Mucosa of stomach (tissue), 1 donor: ENCODE measurements around the gene IQCF6.

Experiments used
- H3K27me3 ChIP-seq: one replicate; pipeline ENCODE4 v1.7.0; 2013; ENCODE audit warnings: mild to moderate bottlenecking, low read length; ENCODE audit not compliant: control insufficient read depth, insufficient read depth
- H3K36me3 ChIP-seq: one replicate; pipeline ENCODE4 v1.7.0; 2013; ENCODE audit warnings: low read length; ENCODE audit not compliant: control insufficient read depth, insufficient read depth
- H3K4me1 ChIP-seq: one replicate; pipeline ENCODE4 v1.7.0; 2013; ENCODE audit warnings: mild to moderate bottlenecking, low read length; ENCODE audit not compliant: control insufficient read depth, insufficient read depth
- H3K4me3 ChIP-seq: one replicate; pipeline ENCODE4 v1.7.0; 2013; ENCODE audit warnings: low read length
- H3K9ac ChIP-seq: one replicate; pipeline ENCODE4 v1.7.0; 2013; ENCODE audit warnings: mild to moderate bottlenecking, low read length, moderate library complexity
- H3K9me3 ChIP-seq: one replicate; pipeline ENCODE4 v1.7.0; 2013; ENCODE audit warnings: mild to moderate bottlenecking, low read length, moderate library complexity; ENCODE audit not compliant: control insufficient read depth
- donor health status: Pancreatic carcinoma.

IQCF6 gene

GRCh38 chr3:51779137-51779536, at the start of gene IQCF6:
Gene IQCF6 (minus strand): TSS chr3:51779237. CDS start chr3:51779224, 13 bp downstream.
- Histone ChIP-seq H3K27me3 (peaks cover 3% of the 10 kb centered on the region), H3K4me3 (no peak within 1 kb of the TSS), H3K9me3 (no peaks in the 10 kb centered on the region), H3K9ac (no peak within 1 kb of the TSS), H3K36me3 (no peaks in the 10 kb centered on the region), H3K4me1 (no peaks in the 10 kb centered on the region)

- no peak overlapping the region for H3K9ac ChIP-seq
- H3K4me1 ChIP-seq, result no peaks in the 10 kb centered on the region
- no peaks in the 10 kb centered on the region for H3K9me3 ChIP-seq
- H3K4me3 ChIP-seq, result no peak overlapping the region
- no peaks in the 10 kb centered on the region for H3K36me3 ChIP-seq
- no peaks in the 10 kb centered on the region for H3K27me3 ChIP-seq
Measured at GRCh38 chr3:51828297-51828696, 49.3 kb upstream of the IQCF6 start.

GRCh38 chr3:51819709-51820406, 40.8 kb upstream of the IQCF6 start:
- Histone ChIP-seq H3K9me3 (no peaks in the 10 kb centered on the region), H3K27me3 (no peaks in the 10 kb centered on the region), H3K36me3 (no peaks in the 10 kb centered on the region), H3K4me3 (no peak overlapping the region), H3K4me1 (no peaks in the 10 kb centered on the region), H3K9ac (no peak overlapping the region)

- H3K9ac ChIP-seq, result no peak overlapping the region
- H3K4me3 ChIP-seq, result no peak overlapping the region
- no peaks in the 10 kb centered on the region for H3K36me3 ChIP-seq
- H3K4me1 ChIP-seq, result no peaks in the 10 kb centered on the region
- no peaks in the 10 kb centered on the region for H3K9me3 ChIP-seq
- no peaks in the 10 kb centered on the region for H3K27me3 ChIP-seq
Measured at GRCh38 chr3:51819151-51819550, 40.1 kb upstream of the IQCF6 start.

- Histone ChIP-seq H3K4me1 (no peaks in the 10 kb centered on the region), H3K4me3 (no peak overlapping the region), H3K27me3 (no peaks in the 10 kb centered on the region), H3K9ac (no peak overlapping the region), H3K36me3 (no peaks in the 10 kb centered on the region), H3K9me3 (no peaks in the 10 kb centered on the region)
Measured at GRCh38 chr3:51817375-51817774, 38.3 kb upstream of the IQCF6 start.

- H3K9me3 ChIP-seq, result no peaks in the 10 kb centered on the region
- H3K4me3 ChIP-seq, result no peak overlapping the region
- H3K27me3 ChIP-seq, result no peaks in the 10 kb centered on the region
- H3K9ac ChIP-seq, result no peak overlapping the region
- no peaks in the 10 kb centered on the region for H3K4me1 ChIP-seq
- H3K36me3 ChIP-seq, result no peaks in the 10 kb centered on the region
Measured at GRCh38 chr3:51816723-51817122, 37.7 kb upstream of the IQCF6 start.

GRCh38 chr3:51815614-51816013, 36.6 kb upstream of the IQCF6 start:
- Histone ChIP-seq H3K27me3 (no peaks in the 10 kb centered on the region), H3K9me3 (no peaks in the 10 kb centered on the region)

GRCh38 chr3:51814034-51814433, 35.0 kb upstream of the IQCF6 start:
- H3K4me3 ChIP-seq, result no peak overlapping the region
- H3K4me1 ChIP-seq, result no peaks in the 10 kb centered on the region
- H3K27me3 ChIP-seq, result no peaks in the 10 kb centered on the region

More at GRCh38 chr3:51815614-51816013, 36.6 kb upstream of the IQCF6 start:
- no peaks in the 10 kb centered on the region for H3K36me3 ChIP-seq
- H3K4me1 ChIP-seq, result no peaks in the 10 kb centered on the region
- H3K4me3 ChIP-seq, result no peak overlapping the region
- H3K9ac ChIP-seq, result no peak overlapping the region

GRCh38 chr3:51813539-51813938, 34.5 kb upstream of the IQCF6 start:
- Histone ChIP-seq H3K36me3 (no peaks in the 10 kb centered on the region), H3K9ac (no peak overlapping the region), H3K27me3 (no peaks in the 10 kb centered on the region), H3K9me3 (no peaks in the 10 kb centered on the region), H3K4me1 (no peaks in the 10 kb centered on the region), H3K4me3 (no peak overlapping the region)

More at GRCh38 chr3:51814034-51814433, 35.0 kb upstream of the IQCF6 start:
- Histone ChIP-seq H3K9ac (no peak overlapping the region), H3K36me3 (no peaks in the 10 kb centered on the region), H3K9me3 (no peaks in the 10 kb centered on the region)

GRCh38 chr3:51808934-51809333, 29.9 kb upstream of the IQCF6 start:
- Histone ChIP-seq H3K27me3 (no peaks in the 10 kb centered on the region), H3K9me3 (no peaks in the 10 kb centered on the region), H3K9ac (no peak overlapping the region), H3K4me1 (no peaks in the 10 kb centered on the region), H3K4me3 (no peak overlapping the region), H3K36me3 (no peaks in the 10 kb centered on the region)

- Histone ChIP-seq H3K36me3 (no peaks in the 10 kb centered on the region), H3K4me3 (no peak overlapping the region), H3K9ac (no peak overlapping the region), H3K4me1 (no peaks in the 10 kb centered on the region), H3K27me3 (no peaks in the 10 kb centered on the region), H3K9me3 (no peaks in the 10 kb centered on the region)
Measured at GRCh38 chr3:51802106-51802703, 23.2 kb upstream of the IQCF6 start.

- Histone ChIP-seq H3K36me3 (no peaks in the 10 kb centered on the region), H3K9ac (no peak overlapping the region)
Measured at GRCh38 chr3:51800750-51801125, 21.7 kb upstream of the IQCF6 start.

More at GRCh38 chr3:51800750-51801125, 21.7 kb upstream of the IQCF6 start:
- no peaks in the 10 kb centered on the region for H3K4me1 ChIP-seq
- H3K4me3 ChIP-seq, result no peak overlapping the region
- no peaks in the 10 kb centered on the region for H3K9me3 ChIP-seq
- no peaks in the 10 kb centered on the region for H3K27me3 ChIP-seq
